Left hindlimb (tissue), 1 donor: Measurements from ENCODE around the gene GNAO1.

ENCODE experiments used
- DNase-seq: peaks from one replicate; pipeline ENCODE4 v3.0.0-alpha.2; 2018

The GNAO1 gene

GRCh38 chr16:56198755-56199114, 7.4 kb downstream of the GNAO1 start:
- DNase-seq = no peak

- DNase-seq = no peak
These were observed 7.9 kb downstream of the GNAO1 start for GRCh38 chr16:56199164-56199563.

GRCh38 chr16:56201030-56201429, 9.7 kb downstream of the GNAO1 start:
- no peak for DNase-seq

- DNase-seq = no peak
These were observed 10.7 kb downstream of the GNAO1 start for GRCh38 chr16:56202036-56202435.

- DNase-seq = no peak
These were observed 11.8 kb downstream of the GNAO1 start for GRCh38 chr16:56203052-56203451.

GRCh38 chr16:56204816-56205215, 13.5 kb downstream of the GNAO1 start:
- DNase-seq = no peak

GRCh38 chr16:56206951-56207350, 15.7 kb downstream of the GNAO1 start:
- no peak for DNase-seq

GRCh38 chr16:56207421-56207820, 16.1 kb downstream of the GNAO1 start:
- DNase-seq = no peak

GRCh38 chr16:56211435-56211981, 20.2 kb downstream of the GNAO1 start:
- DNase-seq = no peak

GRCh38 chr16:56212144-56212543, 20.9 kb downstream of the GNAO1 start:
- no peak for DNase-seq

GRCh38 chr16:56221995-56222394, 30.7 kb downstream of the GNAO1 start:
- DNase-seq = no peak

- DNase-seq = no peak
These were observed 31.2 kb downstream of the GNAO1 start for GRCh38 chr16:56222474-56222997.

GRCh38 chr16:56225017-56225742, 33.9 kb downstream of the GNAO1 start:
- no peak for DNase-seq

GRCh38 chr16:56226187-56226586, 34.9 kb downstream of the GNAO1 start:
- no peak for DNase-seq

- DNase-seq = no peak
These were observed 35.7 kb downstream of the GNAO1 start for GRCh38 chr16:56226845-56227525.

- DNase-seq = no peak
These were observed 36.6 kb downstream of the GNAO1 start for GRCh38 chr16:56227936-56228335.

GRCh38 chr16:56228476-56228875, 37.2 kb downstream of the GNAO1 start:
- DNase-seq = no peak

GRCh38 chr16:56233795-56234566, 42.7 kb downstream of the GNAO1 start:
- DNase-seq = no peak

GRCh38 chr16:56234737-56235136, 43.4 kb downstream of the GNAO1 start:
- no peak for DNase-seq

GRCh38 chr16:56237451-56237930, 46.2 kb downstream of the GNAO1 start:
- no peak for DNase-seq

- no peak for DNase-seq
These were observed 46.9 kb downstream of the GNAO1 start for GRCh38 chr16:56238188-56238587.

- DNase-seq = no peak
These were observed 50.3 kb downstream of the GNAO1 start for GRCh38 chr16:56241596-56241995.

- no peak for DNase-seq
These were observed 51.5 kb downstream of the GNAO1 start for GRCh38 chr16:56242740-56243139.
